Upper lobe of left lung (tissue), 6 donors: ENCODE measurements around the gene PDE4B. TPM values are rescaled to one million over a fixed set of nuclear protein-coding genes. Genes with fewer than 3 reads are reported as not detected.

Experiments
- ATAC-seq, 2 donors: fragments of 200-7000 bp; cut with Tn5 transposase; one replicate each; pipeline ENCODE4 v1.9.1; 2022; ENCODE audit warnings: mild to moderate bottlenecking in 2 of 2, moderate library complexity in 2 of 2; ENCODE audit not compliant: low FRiP score in 2 of 2
- DNase-seq, 2 donors: peaks; one replicate each; pipeline ENCODE4 v3.0.0-alpha.2; 2019 to 2020
- H3K27ac ChIP-seq, 4 donors: fragments of 200-600 bp; sonication (generic); one replicate each; pipeline ENCODE4 v1.5.1; 2016 to 2019
- H3K27me3 ChIP-seq, 4 donors: fragments of 200-600 bp; sonication (generic); one replicate each; pipeline ENCODE4 v1.5.1; 2017 to 2019
- H3K36me3 ChIP-seq, 4 donors: fragments of 200-600 bp; sonication (generic); one replicate each; pipeline ENCODE4 v1.5.1; 2016 to 2019
- H3K4me1 ChIP-seq, 4 donors: fragments of 200-600 bp; sonication (generic); one replicate each; pipeline ENCODE4 v1.5.1; 2018 to 2019
- H3K4me3 ChIP-seq, 4 donors: fragments of 200-600 bp; sonication (generic); one replicate each; pipeline ENCODE4 v1.5.1; 2017 to 2019; ENCODE audit warnings: mild to moderate bottlenecking in 2 of 4, moderate library complexity in 1 of 4
- H3K9me3 ChIP-seq, 4 donors: fragments of 200-600 bp; sonication (generic); one replicate each; pipeline ENCODE4 v1.5.1; 2018 to 2019
- EP300 ChIP-seq, 4 donors: sonication (generic); formaldehyde crosslinking; IDR thresholded peaks; one replicate each; pipeline ENCODE4 v1.5.1; 2017; ENCODE audit warnings: antibody characterized with exemption in 4 of 4, control low read depth in 2 of 4
- POLR2A ChIP-seq, 4 donors: fragments of 450-650 bp; IDR thresholded peaks; one replicate each; pipeline ENCODE4 v1.5.1; 2016 to 2017; ENCODE audit warnings: antibody characterized with exemption in 4 of 4, mild to moderate bottlenecking in 2 of 4
- POLR2AphosphoS5 ChIP-seq, 2 donors: sonication (generic); formaldehyde crosslinking; IDR thresholded peaks; one replicate each; pipeline ENCODE4 v1.5.1; 2017; ENCODE audit warnings: antibody characterized with exemption in 2 of 2
- WGBS, 2 donors: methylation state at CpG; one replicate each; pipeline ENCODE4 v1.1.5; 2017 to 2018; 5-methylcytosine and 5-hydroxymethylcytosine counted together
- total RNA-seq, 6 donors: library from RNA; depleted of rRNA in 4 of 6; stranded (reverse); fragments of >200 nt in 4 of 6; gene quantifications; one replicate each; pipeline versions ENCODE4 v1.1.0 to v1.2.1, GENCODE V29; 2016 to 2021
- TF ChIP-seq, protein P1 (sequence below), 6 experiments: fragments of 450-650 bp in 4 of 6; fragments of 200-600 bp in 2 of 6; sonication (generic) in 2 of 6; IDR thresholded peaks; one replicate each; pipeline ENCODE4 v1.5.1; 2016 to 2019; ENCODE audit warnings: antibody characterized with exemption in 6 of 6
- donor health status: DM: no; HTN: no; CAD: no; lungs with moderate emphysema.
- donor health status: DM: no; HTN: yes; CAD: no; lungs with severe emphysema.

The PDE4B gene
- total RNA-seq, 6 donors from 2014 or later = 8.1 to 61.6 (median 15.9) TPM

DNA sequence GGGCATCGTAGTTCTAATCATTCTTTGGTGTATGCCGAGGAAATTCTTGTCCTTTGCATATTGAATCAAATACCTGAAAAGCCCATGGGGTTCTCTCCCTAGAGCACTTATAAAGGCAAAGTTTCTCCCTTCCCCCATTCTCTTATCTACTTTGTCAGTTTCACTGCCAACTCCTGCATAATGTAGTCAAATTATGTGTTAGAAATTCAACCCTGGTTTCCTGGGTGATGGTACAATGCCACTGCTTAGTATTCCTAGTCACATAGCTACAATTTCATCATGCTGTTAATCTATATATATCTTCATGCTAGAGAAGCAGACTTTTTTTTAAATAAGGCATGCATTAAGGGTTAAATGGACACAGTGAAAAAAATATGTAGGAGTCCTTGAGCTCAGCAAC lies 119.0 kb downstream of the PDE4B start:
- TF ChIP-seq POLR2A (IDR thresholded peaks at IDR 0.05) (no peak), POLR2AphosphoS5 (IDR thresholded peaks at IDR 0.05) (no peak), EP300 (IDR thresholded peaks at IDR 0.05) (no peak)
- TF ChIP-seq, protein P1, sequence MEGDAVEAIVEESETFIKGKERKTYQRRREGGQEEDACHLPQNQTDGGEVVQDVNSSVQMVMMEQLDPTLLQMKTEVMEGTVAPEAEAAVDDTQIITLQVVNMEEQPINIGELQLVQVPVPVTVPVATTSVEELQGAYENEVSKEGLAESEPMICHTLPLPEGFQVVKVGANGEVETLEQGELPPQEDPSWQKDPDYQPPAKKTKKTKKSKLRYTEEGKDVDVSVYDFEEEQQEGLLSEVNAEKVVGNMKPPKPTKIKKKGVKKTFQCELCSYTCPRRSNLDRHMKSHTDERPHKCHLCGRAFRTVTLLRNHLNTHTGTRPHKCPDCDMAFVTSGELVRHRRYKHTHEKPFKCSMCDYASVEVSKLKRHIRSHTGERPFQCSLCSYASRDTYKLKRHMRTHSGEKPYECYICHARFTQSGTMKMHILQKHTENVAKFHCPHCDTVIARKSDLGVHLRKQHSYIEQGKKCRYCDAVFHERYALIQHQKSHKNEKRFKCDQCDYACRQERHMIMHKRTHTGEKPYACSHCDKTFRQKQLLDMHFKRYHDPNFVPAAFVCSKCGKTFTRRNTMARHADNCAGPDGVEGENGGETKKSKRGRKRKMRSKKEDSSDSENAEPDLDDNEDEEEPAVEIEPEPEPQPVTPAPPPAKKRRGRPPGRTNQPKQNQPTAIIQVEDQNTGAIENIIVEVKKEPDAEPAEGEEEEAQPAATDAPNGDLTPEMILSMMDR (IDR thresholded peaks at IDR 0.05) = no peak
- Histone ChIP-seq H3K36me3 (no peaks in the 10 kb centered on the region), H3K27me3 (no peaks in the 10 kb centered on the region), H3K4me3 (no peak overlapping the region), H3K9me3 (no peaks in the 10 kb centered on the region), H3K4me1 (no peaks in the 10 kb centered on the region), H3K27ac (no peak overlapping the region)
- no peak for ATAC-seq
- 68 to 75% methylated on average over 2 of the region's 2 CpGs for WGBS, 2 donors
- DNase-seq = no peak

GRCh38 chr1:65918564-65918963 lies 125.9 kb downstream of the PDE4B start:
- no peaks in the 10 kb centered on the region for H3K36me3 ChIP-seq
- H3K4me1 ChIP-seq = no peaks in the 10 kb centered on the region
- no peak overlapping the region for H3K27ac ChIP-seq
- no peak for DNase-seq
- TF ChIP-seq POLR2A (IDR thresholded peaks at IDR 0.05) (no peak), EP300 (IDR thresholded peaks at IDR 0.05) (no peak), POLR2AphosphoS5 (IDR thresholded peaks at IDR 0.05) (no peak)
- TF ChIP-seq, protein P1 (IDR thresholded peaks at IDR 0.05) = no peak
- WGBS, 2 donors = 69 to 75% methylated on average over 4 of the region's 4 CpGs
- no peak overlapping the region for H3K4me3 ChIP-seq
- no peaks in the 10 kb centered on the region for H3K9me3 ChIP-seq
- no peaks in the 10 kb centered on the region for H3K27me3 ChIP-seq
- ATAC-seq = no peak

- TF ChIP-seq, protein P1 (IDR thresholded peaks at IDR 0.05) = no peak
- TF ChIP-seq EP300 (IDR thresholded peaks at IDR 0.05) = no peak
- whole genome bisulfite sequencing, 2 donors = 78 to 80% methylated on average over 4 of the region's 4 CpGs
- no peak overlapping the region for H3K27ac ChIP-seq
- H3K9me3 ChIP-seq = no peaks in the 10 kb centered on the region
- no peaks in the 10 kb centered on the region for H3K4me1 ChIP-seq
- H3K27me3 ChIP-seq = no peaks in the 10 kb centered on the region
- no peak overlapping the region for H3K4me3 ChIP-seq
- ATAC-seq (no peak), DNase-seq (no peak)
- no peaks in the 10 kb centered on the region for H3K36me3 ChIP-seq
Measured at GRCh38 chr1:65921446-65921845, 128.8 kb downstream of the PDE4B start.

- TF ChIP-seq POLR2AphosphoS5 (IDR thresholded peaks at IDR 0.05) (no peak), POLR2A (IDR thresholded peaks at IDR 0.05) (no peak), EP300 (IDR thresholded peaks at IDR 0.05) (no peak)
- TF ChIP-seq, protein P1 (IDR thresholded peaks at IDR 0.05) = no peak
- Histone ChIP-seq H3K27ac (no peak overlapping the region), H3K36me3 (no peaks in the 10 kb centered on the region), H3K4me3 (no peak overlapping the region), H3K27me3 (no peaks in the 10 kb centered on the region), H3K9me3 (no peaks in the 10 kb centered on the region), H3K4me1 (no peaks in the 10 kb centered on the region)
- DNase-seq = no peak
- no peak for ATAC-seq
Measured at GRCh38 chr1:65924471-65924870, 131.8 kb downstream of the PDE4B start.

- Histone ChIP-seq H3K27me3 (no peaks in the 10 kb centered on the region), H3K36me3 (no peaks in the 10 kb centered on the region), H3K9me3 (peaks cover 0 to 3% (median 0%) of the 10 kb centered on the region in 4 donors), H3K27ac (no peak overlapping the region), H3K4me3 (no peak overlapping the region), H3K4me1 (no peaks in the 10 kb centered on the region)
- no peak for ATAC-seq
- TF ChIP-seq, protein P1 (IDR thresholded peaks at IDR 0.05) = no peak
- no peak for TF ChIP-seq EP300 (IDR thresholded peaks at IDR 0.05)
- TF ChIP-seq POLR2AphosphoS5 (IDR thresholded peaks at IDR 0.05) = no peak
- TF ChIP-seq POLR2A (IDR thresholded peaks at IDR 0.05) = no peak
- DNase-seq = no peak
Measured at GRCh38 chr1:65938506-65938905, 145.8 kb downstream of the PDE4B start.
